NCI-H1048 (cell line): ENCODE data around the gene IL10RB.

ENCODE experiments used
- DNase-seq: peaks from one replicate; lab custom pipeline; 2025; lab: John Stamatoyannopoulos, UW

Gene IL10RB

DNA sequence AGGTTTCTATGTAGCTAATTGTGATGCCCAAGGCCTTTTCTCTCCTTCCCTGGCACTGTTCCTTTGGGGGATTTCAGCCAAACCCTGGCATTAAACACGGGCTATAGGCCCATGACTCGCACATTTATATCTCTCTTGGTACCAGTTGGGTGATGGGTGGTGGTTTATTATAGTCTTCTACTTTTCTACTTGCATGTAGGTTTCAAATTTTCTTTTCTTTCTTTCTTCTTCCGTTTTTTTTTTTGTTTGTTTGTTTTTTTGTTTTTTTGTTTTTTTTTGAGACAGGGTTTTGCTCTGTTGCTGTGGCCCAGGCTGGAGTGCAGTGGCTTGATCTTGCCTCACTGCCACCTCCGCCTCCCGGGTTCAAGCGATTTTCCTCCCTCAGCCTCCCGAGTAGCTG, 1.1 kb downstream of the IL10RB start:
- DNase-seq, result no peak

DNA sequence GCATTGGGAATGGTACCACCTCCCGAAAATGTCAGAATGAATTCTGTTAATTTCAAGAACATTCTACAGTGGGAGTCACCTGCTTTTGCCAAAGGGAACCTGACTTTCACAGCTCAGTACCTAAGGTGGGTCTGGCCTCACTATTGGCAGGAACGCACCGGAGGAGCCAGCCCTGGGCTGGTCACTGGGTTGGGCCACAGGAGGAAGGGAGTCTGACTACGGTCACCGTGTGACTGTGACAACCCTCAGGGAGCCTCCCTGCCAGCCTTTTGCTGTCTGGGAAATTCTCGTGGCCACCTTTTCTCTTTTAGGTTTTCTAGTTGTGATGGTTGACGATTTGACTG, 2.2 kb downstream of the IL10RB start:
- no peak for DNase-seq

DNA sequence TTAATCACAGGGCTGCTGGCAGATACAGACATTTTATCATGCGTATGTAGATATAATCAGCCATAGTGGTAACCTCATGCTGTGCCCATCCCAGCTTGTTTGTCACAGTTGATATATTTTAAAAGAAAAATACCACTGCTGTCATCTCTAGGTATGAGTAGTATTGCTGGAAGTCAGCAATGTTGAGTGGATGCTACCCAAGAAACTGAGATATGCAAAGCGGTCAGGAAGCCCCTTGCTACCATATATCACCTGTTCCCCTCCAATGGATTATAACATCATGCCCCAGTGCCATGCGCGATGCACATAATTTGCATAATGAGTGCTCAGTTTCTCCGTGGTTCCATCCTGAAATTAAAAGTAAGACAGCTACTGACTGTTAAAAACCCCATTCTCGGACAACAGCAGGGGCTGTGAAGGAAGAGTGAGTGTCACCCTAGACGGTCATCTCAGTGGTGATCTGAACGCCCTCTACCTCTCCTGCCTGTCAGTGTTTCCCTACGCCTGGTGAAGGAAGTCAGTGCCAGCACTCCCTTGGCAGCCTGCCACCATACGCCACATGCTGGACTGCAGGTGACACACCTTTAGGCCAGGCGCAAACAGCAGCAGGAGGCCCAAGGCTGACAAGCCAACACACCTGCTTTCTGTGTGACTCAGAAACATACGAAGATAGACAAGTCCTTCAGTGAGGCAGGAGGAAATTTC, 2.7 kb downstream of the IL10RB start:
- DNase-seq, result no peak

- DNase-seq, result peak; percentile 31
Measured at GRCh38 chr21:33270986-33271385, 4.8 kb downstream of the IL10RB start.

GRCh38 chr21:33273044-33273443, 6.9 kb downstream of the IL10RB start:
- DNase-seq, result no peak

- DNase-seq, result no peak
Measured at GRCh38 chr21:33278721-33279120, 12.6 kb downstream of the IL10RB start.

GRCh38 chr21:33279330-33279820, 13.2 kb downstream of the IL10RB start:
- no peak for DNase-seq

DNA sequence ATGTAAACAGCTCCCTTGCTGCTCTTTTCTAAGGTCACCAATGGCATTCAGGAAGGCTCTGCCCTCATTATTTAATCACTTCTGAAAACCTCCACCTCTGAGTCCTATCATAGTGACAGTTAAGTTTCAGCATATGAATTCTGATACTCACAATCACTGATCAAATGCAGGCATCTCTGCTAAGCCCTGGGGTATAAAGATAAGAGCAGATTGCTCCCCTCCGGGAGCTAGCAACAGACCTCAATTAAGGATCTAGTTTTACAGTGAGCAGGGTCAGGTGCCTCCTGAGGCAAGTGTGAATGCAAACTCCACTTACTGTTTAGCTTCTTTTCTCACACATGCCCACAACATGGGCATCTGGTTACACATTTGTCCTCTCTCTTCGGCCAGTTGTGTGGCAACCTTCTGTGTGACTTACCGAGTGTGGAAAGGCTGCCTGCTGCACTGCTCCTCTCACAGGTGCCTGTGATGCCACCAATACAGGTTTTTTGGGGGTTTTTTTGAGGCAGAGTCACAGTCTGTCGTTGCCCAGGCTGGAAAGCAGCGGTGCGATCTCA, 15.0 kb downstream of the IL10RB start:
- DNase-seq, result no peak

GRCh38 chr21:33283203-33283602, 17.0 kb downstream of the IL10RB start:
- DNase-seq, result no peak

DNA sequence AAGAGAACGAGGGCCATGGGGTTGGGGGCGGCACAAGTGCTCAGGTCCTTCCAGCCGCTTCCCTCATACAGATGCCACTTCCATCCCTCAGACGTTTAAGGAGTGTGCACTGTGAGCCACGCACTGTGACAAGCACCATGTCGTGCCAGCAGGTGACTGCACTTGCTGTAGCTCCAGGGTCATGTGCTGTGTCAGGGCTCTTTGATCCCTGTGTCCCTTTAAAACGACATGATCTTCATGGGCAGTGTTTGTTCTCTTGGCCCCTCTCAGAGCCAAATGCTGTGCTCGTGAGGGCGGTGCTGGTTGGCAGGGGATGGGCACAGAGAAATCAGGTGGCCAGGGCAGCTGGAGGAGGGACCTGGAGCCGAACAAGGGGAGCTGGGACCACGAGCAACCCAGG, 19.9 kb downstream of the IL10RB start:
- no peak for DNase-seq

GRCh38 chr21:33286600-33287456, 20.7 kb downstream of the IL10RB start:
- DNase-seq, result no peak

- DNase-seq, result no peak
Measured at GRCh38 chr21:33289199-33289819, 23.1 kb downstream of the IL10RB start.

DNA sequence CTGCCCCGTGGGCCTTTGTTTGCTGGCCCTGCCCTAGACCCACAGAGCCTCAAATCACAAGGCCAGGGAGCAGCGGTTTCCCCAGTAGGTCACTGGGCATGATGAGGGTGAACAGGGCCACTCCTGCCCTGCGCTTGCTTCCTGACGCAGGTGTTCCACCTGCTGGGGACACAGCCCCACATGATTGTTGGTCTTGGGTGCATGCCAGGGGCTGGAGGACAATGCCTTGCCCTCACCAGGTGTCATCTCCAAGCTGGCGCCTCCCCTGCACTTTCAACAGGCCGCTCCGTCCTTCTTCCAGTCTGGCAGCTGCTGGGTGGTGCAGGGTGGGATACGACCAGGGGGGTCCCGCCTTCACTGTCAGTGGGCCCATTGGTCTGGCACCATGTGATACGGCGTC, 24.3 kb downstream of the IL10RB start:
- no peak for DNase-seq

DNA sequence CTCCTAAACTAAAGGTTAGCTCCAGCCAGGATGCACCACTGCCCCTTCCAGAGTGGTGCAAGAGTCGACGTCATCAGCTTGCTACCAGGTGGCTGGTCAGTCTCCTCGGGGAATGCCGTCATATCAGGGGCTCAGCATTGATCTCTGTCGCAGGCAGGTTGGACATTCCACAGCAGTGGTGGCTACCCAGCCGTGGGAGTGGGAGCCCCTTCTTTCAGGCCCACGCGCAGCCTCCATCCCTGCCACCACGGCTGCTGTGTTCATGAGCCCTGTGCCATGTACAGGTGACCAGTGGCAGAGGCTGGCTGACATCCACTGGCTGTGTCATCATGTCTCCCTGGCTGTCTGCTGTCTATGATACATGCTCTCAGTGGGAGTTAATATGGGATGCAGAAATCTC, 25.5 kb downstream of the IL10RB start:
- no peak for DNase-seq

DNA sequence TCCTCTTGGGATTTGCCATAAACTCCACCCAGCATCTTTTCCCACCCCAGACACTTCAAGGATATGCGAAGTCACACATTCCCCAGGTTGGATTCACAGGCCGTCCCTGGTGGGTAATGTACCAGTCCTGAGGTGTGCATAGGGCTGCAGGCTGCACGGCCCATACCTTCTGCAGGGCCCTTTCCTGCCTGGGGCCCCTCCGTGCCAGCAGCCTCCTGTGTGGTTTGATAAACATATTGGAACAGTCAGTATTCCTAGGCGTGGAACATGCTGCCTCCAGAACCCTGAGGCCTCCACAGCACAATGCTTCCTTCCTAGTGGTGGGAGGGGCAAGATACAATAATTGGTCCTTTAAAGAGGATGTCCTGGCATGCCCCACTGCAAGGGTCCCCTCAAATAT, 26.6 kb downstream of the IL10RB start:
- no peak for DNase-seq

GRCh38 chr21:33293136-33293535, 27.0 kb downstream of the IL10RB start:
- no peak for DNase-seq

DNA sequence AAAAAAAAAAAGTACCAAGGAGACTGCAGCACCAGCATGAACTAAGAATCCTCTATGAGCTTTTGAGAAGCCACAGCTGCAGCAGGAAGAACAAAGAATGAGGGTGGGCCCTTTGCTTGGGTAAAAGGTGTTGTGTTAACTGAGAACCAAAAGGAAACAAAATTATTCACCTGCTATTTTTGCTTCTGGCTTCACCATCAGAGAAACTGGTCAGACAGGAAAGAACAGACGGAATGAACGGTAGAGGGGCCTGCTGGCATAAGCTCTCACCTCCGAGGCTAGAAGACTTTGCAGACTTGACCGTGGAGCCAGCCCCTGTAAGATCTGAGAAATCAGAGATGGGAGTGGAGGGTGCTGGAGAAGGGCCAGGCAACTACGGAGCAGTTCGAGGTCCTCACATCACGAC, 27.6 kb downstream of the IL10RB start:
- no peak for DNase-seq

DNA sequence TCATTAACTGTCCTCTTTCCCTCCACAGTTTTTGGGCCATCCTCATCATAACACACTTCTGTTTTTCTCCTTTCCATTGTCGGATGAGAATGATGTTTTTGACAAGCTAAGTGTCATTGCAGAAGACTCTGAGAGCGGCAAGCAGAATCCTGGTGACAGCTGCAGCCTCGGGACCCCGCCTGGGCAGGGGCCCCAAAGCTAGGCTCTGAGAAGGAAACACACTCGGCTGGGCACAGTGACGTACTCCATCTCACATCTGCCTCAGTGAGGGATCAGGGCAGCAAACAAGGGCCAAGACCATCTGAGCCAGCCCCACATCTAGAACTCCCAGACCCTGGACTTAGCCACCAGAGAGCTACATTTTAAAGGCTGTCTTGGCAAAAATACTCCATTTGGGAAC, 30.0 kb downstream of the IL10RB start:
- DNase-seq, result no peak

GRCh38 chr21:33299181-33299752, 33.1 kb downstream of the IL10RB start:
- no peak for DNase-seq

- DNase-seq, result no peak
Measured at GRCh38 chr21:33300701-33301631, 34.8 kb downstream of the IL10RB start.

DNA sequence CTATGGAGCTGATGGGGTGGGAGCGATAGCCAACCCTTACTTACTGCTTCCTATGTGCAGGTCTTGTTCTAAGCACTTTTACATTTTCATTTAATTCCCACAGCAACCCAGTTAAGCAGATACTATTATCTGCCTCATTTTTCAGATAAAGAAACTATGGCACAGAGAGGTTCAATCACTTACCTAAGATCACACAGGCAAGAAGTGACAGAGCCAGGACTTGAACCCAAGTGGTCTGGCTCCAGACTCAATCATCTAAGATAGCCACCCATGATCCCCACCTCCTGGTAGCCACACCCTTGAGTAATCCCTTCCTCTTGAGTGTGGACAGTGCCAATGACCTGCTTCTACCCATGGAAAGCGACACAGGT, 35.5 kb downstream of the IL10RB start:
- no peak for DNase-seq
